Liver (tissue), 9 donors: Measurements from ENCODE around the gene NCSTN. TPM values are rescaled to one million over a fixed set of nuclear protein-coding genes. Genes with fewer than 3 reads are reported as not detected.

Experiments
- DNase-seq: peaks from one replicate; pipeline ENCODE4 v3.0.0-alpha.2; 2017; ENCODE audit warnings: low spot score
- H3K27ac ChIP-seq, 2 donors: one replicate each; pipeline ENCODE4 v1.7.0; 2013; ENCODE audit warnings: inconsistent platforms in 2 of 2, low read length in 2 of 2, control low read depth in 1 of 2, low read depth in 1 of 2, mild to moderate bottlenecking in 1 of 2
- H3K27me3 ChIP-seq, 4 donors: one replicate each; pipeline versions ENCODE4 v1.6.1 to v1.7.0; 2013; ENCODE audit warnings: low read length in 3 of 4, inconsistent platforms in 1 of 4, mild to moderate bottlenecking in 1 of 4, moderate library complexity in 1 of 4; ENCODE audit not compliant: control insufficient read depth in 4 of 4, insufficient read depth in 4 of 4
- H3K36me3 ChIP-seq, 4 donors: one replicate each; pipeline versions ENCODE4 v1.6.1 to v1.7.0; 2013; ENCODE audit warnings: low read length in 3 of 4, mild to moderate bottlenecking in 3 of 4, low read depth in 1 of 4, moderate library complexity in 1 of 4; ENCODE audit not compliant: control insufficient read depth in 4 of 4, insufficient read depth in 3 of 4
- H3K4me1 ChIP-seq, 4 donors: one replicate each; pipeline versions ENCODE4 v1.6.1 to v1.7.0; 2013; ENCODE audit warnings: low read length in 3 of 4, mild to moderate bottlenecking in 3 of 4, moderate library complexity in 1 of 4; ENCODE audit not compliant: control insufficient read depth in 4 of 4, insufficient read depth in 4 of 4
- H3K4me3 ChIP-seq, 3 donors: one replicate each; pipeline versions ENCODE4 v1.6.1 to v1.7.0; 2013; ENCODE audit warnings: low read length in 3 of 3, control low read depth in 1 of 3, low read depth in 1 of 3, mild to moderate bottlenecking in 1 of 3
- H3K9ac ChIP-seq, 2 donors: one replicate each; pipeline ENCODE4 v1.7.0; 2013; ENCODE audit warnings: low read length in 2 of 2, mild to moderate bottlenecking in 2 of 2, moderate library complexity in 2 of 2, control low read depth in 1 of 2, low read depth in 1 of 2
- H3K9me3 ChIP-seq, 4 donors: one replicate each; pipeline versions ENCODE4 v1.6.1 to v1.7.0; 2013; ENCODE audit warnings: low read length in 3 of 4; ENCODE audit not compliant: control insufficient read depth in 4 of 4
- ATF3 ChIP-seq: IDR thresholded peaks from 2 replicates; pipeline ENCODE4 v1.6.1; 2016; ENCODE audit warnings: antibody characterized with exemption
- CTCF ChIP-seq: fragments of 150-350 bp; IDR thresholded peaks from 2 replicates; pipeline ENCODE4 v1.5.1; 2017; ENCODE audit warnings: improper control_type of control experiment, low read depth, low read length; ENCODE audit not compliant: missing input control
- FOXA1 ChIP-seq: IDR thresholded peaks from 2 replicates; pipeline ENCODE4 v1.6.1; 2016; ENCODE audit warnings: antibody characterized with exemption
- FOXA2 ChIP-seq: IDR thresholded peaks from 2 replicates; pipeline ENCODE4 v1.6.1; 2016; ENCODE audit warnings: antibody characterized with exemption
- GABPA ChIP-seq, 2 donors: IDR thresholded peaks in 1 of 2; conservative IDR thresholded peaks in 1 of 2; 2 replicates each; pipeline ENCODE4 v1.6.1; 2016; ENCODE audit warnings: antibody characterized with exemption in 2 of 2, mild to moderate bottlenecking in 1 of 2, moderate library complexity in 1 of 2
- HNF4A ChIP-seq, 2 donors: conservative IDR thresholded peaks; 2 replicates each; pipeline ENCODE4 v1.6.1; 2016; ENCODE audit warnings: antibody characterized with exemption in 2 of 2, mild to moderate bottlenecking in 2 of 2
- JUND ChIP-seq, 2 donors: IDR thresholded peaks; 2 replicates each; pipeline ENCODE4 v1.6.1; 2016; ENCODE audit warnings: antibody characterized with exemption in 2 of 2
- MAX ChIP-seq: IDR thresholded peaks from 2 replicates; pipeline ENCODE4 v1.6.1; 2016; ENCODE audit warnings: antibody characterized with exemption
- NR2F2 ChIP-seq: IDR thresholded peaks from 2 replicates; pipeline ENCODE4 v1.6.1; 2016; ENCODE audit warnings: antibody characterized with exemption
- REST ChIP-seq: IDR thresholded peaks from 2 replicates; pipeline ENCODE4 v1.6.1; 2016; ENCODE audit warnings: antibody characterized with exemption, mild to moderate bottlenecking
- RXRA ChIP-seq, 2 donors: IDR thresholded peaks; 2 replicates each; pipeline ENCODE4 v1.6.1; 2017 to 2018; ENCODE audit warnings: antibody characterized with exemption in 2 of 2, mild to moderate bottlenecking in 1 of 2
- TAF1 ChIP-seq: conservative IDR thresholded peaks from 2 replicates; pipeline ENCODE4 v1.6.1; 2016; ENCODE audit warnings: antibody characterized with exemption, mild to moderate bottlenecking
- YY1 ChIP-seq: IDR thresholded peaks from 2 replicates; pipeline ENCODE4 v1.6.1; 2016; ENCODE audit warnings: antibody characterized with exemption, mild to moderate bottlenecking
- ZBTB33 ChIP-seq: IDR thresholded peaks from 2 replicates; pipeline ENCODE4 v1.6.1; 2016; ENCODE audit warnings: antibody characterized with exemption
- WGBS: extraction: QIAGEN DNeasy Blood & Tissue Kit; methylation state at CpG from one replicate; pipeline ENCODE4 v1.1.7; 2013; 5-methylcytosine and 5-hydroxymethylcytosine counted together
- polyA plus RNA-seq, 2 donors: library from polyadenylated mRNA; stranded (reverse) in 1 of 2; unstranded in 1 of 2; fragments of 200-250 nt in 1 of 2; fragments of >200 nt in 1 of 2; fragmentation: Nextera tagmentation in 1 of 2; extraction: Ambion mirVana in 1 of 2; gene quantifications; one replicate each; pipeline versions ENCODE4 v1.2.1 to v1.2.3, GENCODE V29; 2013 to 2015
- total RNA-seq, 2 donors: library from RNA; depleted of rRNA; stranded (reverse); fragments of >200 nt; gene quantifications; one replicate each; pipeline ENCODE4 v1.2.3, GENCODE V29; 2014
- donor health status: healthy.
- donor health status: healthy.
- donor health status: healthy.
- donor health status: healthy.
- donor health status: healthy.

The NCSTN gene
- total and polyA plus RNA-seq, 4 donors, result 32.2 to 44.6 (median 37.5) TPM

- no peak overlapping the region for H3K4me3 ChIP-seq
- H3K9ac ChIP-seq, result no peak overlapping the region
- H3K4me1 ChIP-seq, result peaks cover 0 to 5% (median 0%) of the 10 kb centered on the region in 4 donors
- H3K27ac ChIP-seq, result no peak overlapping the region
- peaks cover under 1 to 7% (median 3%) of the 10 kb centered on the region in 4 donors for H3K27me3 ChIP-seq
- WGBS, result 74% methylated on average over 9 of the region's 9 CpGs
- no peak for TF ChIP-seq NR2F2
- TF ChIP-seq RXRA (IDR thresholded peaks at IDR 0.05), result no peak
- no peak for TF ChIP-seq JUND (IDR thresholded peaks at IDR 0.05)
- TF ChIP-seq TAF1, result no peak
- TF ChIP-seq HNF4A (conservative IDR thresholded peaks at IDR 0.05), result no peak
- no peak for TF ChIP-seq REST
- TF ChIP-seq MAX, result no peak
- no peak for TF ChIP-seq ATF3
- no peak for TF ChIP-seq YY1
- TF ChIP-seq ZBTB33, result no peak
- no peak for TF ChIP-seq CTCF
- no peak for TF ChIP-seq GABPA (IDR thresholded peaks at IDR 0.05 in 1 of 2, conservative IDR thresholded peaks at IDR 0.05 in 1 of 2)
- TF ChIP-seq FOXA1, result no peak
- no peaks in the 10 kb centered on the region for H3K9me3 ChIP-seq
- DNase-seq, result peak; percentile 22
- H3K36me3 ChIP-seq, result no peaks in the 10 kb centered on the region
Measured at GRCh38 chr1:160402001-160402795, 59.0 kb downstream of the NCSTN start.

- Histone ChIP-seq H3K9me3 (no peaks in the 10 kb centered on the region), H3K27me3 (peaks cover 2 to 7% (median 3%) of the 10 kb centered on the region in 4 donors), H3K4me1 (peaks cover 0 to 5% (median 0%) of the 10 kb centered on the region in 4 donors), H3K9ac (no peak overlapping the region), H3K27ac (no peak overlapping the region), H3K36me3 (no peaks in the 10 kb centered on the region), H3K4me3 (no peak overlapping the region)
- DNase-seq, result peak; percentile 17
- 60% methylated on average over 3 of the region's 3 CpGs for WGBS
- TF ChIP-seq FOXA1 (no peak), NR2F2 (no peak), FOXA2 (no peak)
Measured at GRCh38 chr1:160403244-160403643, 60.1 kb downstream of the NCSTN start.
